SK-N-SH treated with all-trans-retinoic acid at 6 μM for 48 hours (cell line): ENCODE measurements around the gene ACOT7.

Experiments used
- CREB5 ChIP-seq: fragments of 250-450 bp; sonication (Bioruptor Pico); IDR thresholded peaks from 2 replicates; pipeline ENCODE4 v1.5.1; 2020; ENCODE audit warnings: low read depth, mild to moderate bottlenecking, moderate library complexity
- CSDC2 ChIP-seq: fragments of 250-450 bp; sonication (Bioruptor Pico); IDR thresholded peaks from 2 replicates; pipeline ENCODE4 v1.5.0; 2020; ENCODE audit warnings: mild to moderate bottlenecking, moderate library complexity
- ESRRG ChIP-seq: fragments of 250-450 bp; sonication (Bioruptor Pico); IDR thresholded peaks from 2 replicates; pipeline ENCODE4 v1.6.1; 2021; ENCODE audit warnings: mild to moderate bottlenecking
- ISL1 ChIP-seq: fragments of 250-450 bp; sonication (Bioruptor Pico); IDR thresholded peaks from 2 replicates; pipeline ENCODE4 v2.1.2; 2022; ENCODE audit warnings: mild to moderate bottlenecking, moderate library complexity
- OSR1 ChIP-seq: fragments of 250-450 bp; sonication (Bioruptor Pico); IDR thresholded peaks from 2 replicates; pipeline ENCODE4 v1.8.0; 2022; ENCODE audit warnings: moderate library complexity, mild to moderate bottlenecking, inconsistent platforms
- POU6F1 ChIP-seq: fragments of 250-450 bp; sonication (Bioruptor Pico); IDR thresholded peaks from 2 replicates; pipeline ENCODE4 v1.8.0; 2021; ENCODE audit warnings: low read depth, mild to moderate bottlenecking, moderate library complexity, borderline replicate concordance
- RARB ChIP-seq: fragments of 250-450 bp; sonication (Bioruptor Pico); IDR thresholded peaks from 2 replicates; pipeline ENCODE4 v1.8.0; 2021; ENCODE audit warnings: mild to moderate bottlenecking, moderate library complexity
- ZFP30 ChIP-seq: fragments of 450-650 bp; formaldehyde crosslinking; IDR thresholded peaks from 2 replicates; pipeline ENCODE4 v1.5.0; 2022; ENCODE audit warnings: mild to moderate bottlenecking, moderate library complexity
- ZNF70 ChIP-seq: fragments of 450-650 bp; formaldehyde crosslinking; IDR thresholded peaks from 2 replicates; pipeline ENCODE4 v1.5.0; 2020; ENCODE audit warnings: mild to moderate bottlenecking, moderate library complexity

GRCh38 chr1:6285336-6285735, 108.2 kb downstream of the ACOT7 start:
- TF ChIP-seq POU6F1 (CRISPR knock-in tag) (no peak), ZFP30 (CRISPR knock-in tag) (no peak), CSDC2 (no peak), ISL1 (no peak), ZNF70 (CRISPR knock-in tag) (no peak), OSR1 (CRISPR knock-in tag) (no peak), RARB (no peak), CREB5 (no peak), ESRRG (no peak)
